GM19239 (cell line): ENCODE measurements around the gene FAT1.

ENCODE experiments used
- DNase-seq: peaks from one replicate; pipeline ENCODE4 v3.0.0; 2011; ENCODE audit warnings: low spot score; ENCODE audit not compliant: insufficient read length
- FAIRE-seq: peaks from 2 replicates; lab custom pipeline; 2011; peaks lifted over from hg19 to GRCh38; lab: Jason Lieb, UNC

FAT1 gene

GRCh38 chr4:186543206-186543605, 180.4 kb downstream of the FAT1 start:
- DNase-seq: no peak
- no peak for FAIRE-seq

- FAIRE-seq (no peak), DNase-seq (no peak)
These were observed 181.9 kb downstream of the FAT1 start for GRCh38 chr4:186541801-186542200.

- no peak for DNase-seq
- no peak for FAIRE-seq
These were observed 185.7 kb downstream of the FAT1 start for GRCh38 chr4:186537843-186538521.
